ENCODE results near the gene TTC33. TPM values are rescaled to one million over a fixed set of nuclear protein-coding genes. Genes with fewer than 3 reads are reported as not detected.

Gene TTC33
- total RNA-seq, 1 experiment from 2014 or later, result 30.2 TPM

DNA sequence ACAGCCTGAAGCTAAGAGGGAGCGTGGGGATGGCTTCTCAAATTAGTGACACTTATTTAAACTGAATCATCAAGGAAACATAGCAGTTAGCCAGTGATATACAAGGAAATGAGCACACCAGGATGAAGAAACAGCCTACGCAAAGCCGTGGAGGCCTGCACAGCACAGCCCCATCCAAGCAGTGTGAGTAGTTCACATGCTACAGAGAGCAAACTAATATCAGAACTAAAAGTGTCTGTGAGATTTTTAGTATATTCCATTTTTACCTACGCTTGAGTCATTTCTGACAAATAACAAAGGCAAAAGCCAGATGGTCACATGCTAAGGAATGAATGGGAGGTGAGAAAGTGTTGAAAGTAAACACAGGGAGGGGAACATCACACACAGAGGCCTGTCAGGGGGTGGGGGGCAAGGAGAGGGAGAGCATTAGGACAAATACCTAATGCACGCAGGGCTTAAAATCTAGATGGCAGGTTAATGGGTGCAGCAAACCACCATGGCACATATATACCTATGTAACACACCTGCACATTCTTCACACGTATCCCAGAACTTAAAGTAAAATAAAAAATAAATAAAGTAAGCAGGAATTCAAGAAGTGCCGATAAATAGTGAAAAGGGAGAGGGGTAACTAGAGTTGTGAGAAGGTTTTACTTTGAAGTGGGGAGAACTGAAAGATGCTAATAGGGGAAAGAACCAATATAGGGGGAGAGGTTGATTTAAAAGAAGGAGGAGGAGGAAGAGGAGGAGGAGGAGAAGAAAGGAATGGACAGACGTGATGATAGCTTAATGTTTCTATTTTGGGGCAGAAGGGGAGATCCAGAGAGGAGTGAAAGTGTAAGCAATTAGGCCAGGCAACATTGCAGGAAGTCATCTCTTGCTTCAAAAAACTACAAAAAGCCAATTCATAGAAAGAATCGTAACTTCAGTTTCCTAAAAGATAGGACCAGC lies 177.0 kb downstream of the TTC33 start:
- peak in 1 of 2 experiments; percentile 61 for DNase-seq
- no TSS peak for BruUV-seq (replicated peaks)

DNA sequence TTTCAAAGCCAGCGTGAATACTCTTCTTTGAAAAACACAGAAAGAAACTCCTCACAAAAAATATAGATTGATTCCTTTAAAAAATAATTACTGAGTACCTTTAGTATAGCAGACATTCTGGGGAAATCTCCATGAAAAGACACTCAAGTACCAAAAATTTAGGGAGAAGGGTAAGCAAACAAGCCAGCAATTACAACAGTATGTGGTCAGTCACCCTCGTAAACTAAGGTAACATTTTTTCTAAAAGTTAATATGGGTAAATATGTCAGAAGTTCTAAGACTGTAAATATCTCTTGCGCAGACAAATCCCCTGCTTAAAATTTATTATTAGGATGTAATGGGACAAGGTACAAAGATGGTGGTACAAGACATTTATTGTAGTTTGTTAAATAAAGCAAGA lies 178.0 kb downstream of the TTC33 start:
- H3K36me3 ChIP-seq (ENCODE audit: low read depth), result no peaks in the 10 kb centered on the region
- no peak overlapping the region for H3K4me3 ChIP-seq
- peaks cover 18% of the 10 kb centered on the region for H3K4me1 ChIP-seq (replicated peaks; ENCODE audit: insufficient read depth)
- H3K27me3 ChIP-seq (ENCODE audit: insufficient read depth, low read depth), result no peaks in the 10 kb centered on the region
- no peak overlapping the region for H2AFZ ChIP-seq
- H3K79me2 ChIP-seq (ENCODE audit: low read depth), result no peaks in the 10 kb centered on the region
- TF ChIP-seq EZH2 (IDR thresholded peaks at IDR 0.05; ENCODE audit: low read depth), result no peak
- TF ChIP-seq, protein P1, sequence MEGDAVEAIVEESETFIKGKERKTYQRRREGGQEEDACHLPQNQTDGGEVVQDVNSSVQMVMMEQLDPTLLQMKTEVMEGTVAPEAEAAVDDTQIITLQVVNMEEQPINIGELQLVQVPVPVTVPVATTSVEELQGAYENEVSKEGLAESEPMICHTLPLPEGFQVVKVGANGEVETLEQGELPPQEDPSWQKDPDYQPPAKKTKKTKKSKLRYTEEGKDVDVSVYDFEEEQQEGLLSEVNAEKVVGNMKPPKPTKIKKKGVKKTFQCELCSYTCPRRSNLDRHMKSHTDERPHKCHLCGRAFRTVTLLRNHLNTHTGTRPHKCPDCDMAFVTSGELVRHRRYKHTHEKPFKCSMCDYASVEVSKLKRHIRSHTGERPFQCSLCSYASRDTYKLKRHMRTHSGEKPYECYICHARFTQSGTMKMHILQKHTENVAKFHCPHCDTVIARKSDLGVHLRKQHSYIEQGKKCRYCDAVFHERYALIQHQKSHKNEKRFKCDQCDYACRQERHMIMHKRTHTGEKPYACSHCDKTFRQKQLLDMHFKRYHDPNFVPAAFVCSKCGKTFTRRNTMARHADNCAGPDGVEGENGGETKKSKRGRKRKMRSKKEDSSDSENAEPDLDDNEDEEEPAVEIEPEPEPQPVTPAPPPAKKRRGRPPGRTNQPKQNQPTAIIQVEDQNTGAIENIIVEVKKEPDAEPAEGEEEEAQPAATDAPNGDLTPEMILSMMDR (conservative IDR thresholded peaks at IDR 0.05), result no peak
- peak overlapping the region; percentile 15 for H3K4me2 ChIP-seq
- no peaks in the 10 kb centered on the region for H4K20me1 ChIP-seq (ENCODE audit: insufficient read depth)
- H3K9me3 ChIP-seq (ENCODE audit: insufficient read depth, low read depth), result peaks cover 3% of the 10 kb centered on the region; the same call in 1 of the 2 replicates
- H3F3A ChIP-seq (ENCODE audit: insufficient read depth, low read depth), result no peaks in the 10 kb centered on the region
- BruUV-seq (replicated peaks), result no TSS peak
- ChIA-PET CTCF (no interaction called here), POLR2A (ENCODE audit: unreplicated experiment) (no interaction called here)
- H3K9me2 ChIP-seq (ENCODE audit: insufficient read depth), result no peaks in the 10 kb centered on the region
- intact Hi-C loops (cut with micrococcal nuclease; ENCODE audit: unreplicated experiment), result no loop called here
- H3K27ac ChIP-seq, result no peak overlapping the region
- peak in 1 of 2 experiments; percentile 71 for DNase-seq

More for the DNA sequence above, 177.0 kb downstream of the TTC33 start:
- peaks cover 18% of the 10 kb centered on the region for H3K4me1 ChIP-seq (replicated peaks; ENCODE audit: insufficient read depth)
- H3K36me3 ChIP-seq (ENCODE audit: low read depth), result no peaks in the 10 kb centered on the region
- H2AFZ ChIP-seq, result no peak overlapping the region
- H4K20me1 ChIP-seq (ENCODE audit: insufficient read depth), result no peaks in the 10 kb centered on the region
- TF ChIP-seq, protein P1 (conservative IDR thresholded peaks at IDR 0.05), result no peak
- TF ChIP-seq EZH2 (IDR thresholded peaks at IDR 0.05; ENCODE audit: low read depth), result no peak
- no peaks in the 10 kb centered on the region for H3K9me2 ChIP-seq (ENCODE audit: insufficient read depth)
- H3K27me3 ChIP-seq (ENCODE audit: insufficient read depth, low read depth), result no peaks in the 10 kb centered on the region
- CTCF ChIA-PET, result no interaction called here
- no peaks in the 10 kb centered on the region for H3K79me2 ChIP-seq (ENCODE audit: low read depth)
- no peaks in the 10 kb centered on the region for H3F3A ChIP-seq (ENCODE audit: insufficient read depth, low read depth)
- POLR2A ChIA-PET (ENCODE audit: unreplicated experiment), result no interaction called here
- no peak overlapping the region for H3K4me2 ChIP-seq
- intact Hi-C loops (cut with micrococcal nuclease; ENCODE audit: unreplicated experiment), result no loop called here
- H3K4me3 ChIP-seq, result no peak overlapping the region
- H3K27ac ChIP-seq, result no peak overlapping the region
- peaks cover 3% of the 10 kb centered on the region; the same call in 1 of the 2 replicates for H3K9me3 ChIP-seq (ENCODE audit: insufficient read depth, low read depth)

DNA sequence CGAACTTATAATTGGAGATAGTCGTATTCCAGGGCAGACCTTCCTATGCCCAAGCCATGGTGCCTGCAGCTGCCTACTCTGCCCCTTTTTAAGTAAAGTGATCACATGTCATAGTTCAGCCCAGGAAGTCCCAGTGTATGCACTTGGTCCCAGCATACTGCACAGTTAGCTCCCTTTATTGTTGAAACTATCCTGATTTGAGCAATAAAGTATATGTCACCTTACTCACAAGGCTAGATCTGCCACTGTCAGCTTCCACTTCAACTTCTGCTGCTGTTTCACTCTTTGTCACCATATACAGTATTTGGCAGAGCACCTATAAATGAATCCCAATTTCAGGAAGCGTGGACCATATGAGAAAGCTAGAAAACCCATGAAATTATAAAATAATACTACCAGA lies 179.8 kb downstream of the TTC33 start:
- ChIA-PET POLR2A (ENCODE audit: unreplicated experiment) (no interaction called here), CTCF (no interaction called here)
- no peaks in the 10 kb centered on the region for H3K36me3 ChIP-seq (ENCODE audit: low read depth)
- H3K9me3 ChIP-seq (ENCODE audit: insufficient read depth, low read depth), result peaks cover 3% of the 10 kb centered on the region; the same call in 1 of the 2 replicates
- no peak for DNase-seq
- no peaks in the 10 kb centered on the region for H3F3A ChIP-seq (ENCODE audit: insufficient read depth, low read depth)
- no peaks in the 10 kb centered on the region for H4K20me1 ChIP-seq (ENCODE audit: insufficient read depth)
- H3K4me1 ChIP-seq (replicated peaks; ENCODE audit: insufficient read depth), result peaks cover 18% of the 10 kb centered on the region
- H3K9me2 ChIP-seq (ENCODE audit: insufficient read depth), result no peaks in the 10 kb centered on the region
- no peak overlapping the region for H3K4me2 ChIP-seq
- no peak overlapping the region for H2AFZ ChIP-seq
- H3K4me3 ChIP-seq, result no peak overlapping the region
- no peaks in the 10 kb centered on the region for H3K79me2 ChIP-seq (ENCODE audit: low read depth)
- no peak overlapping the region for H3K27ac ChIP-seq
- BruUV-seq (replicated peaks), result no TSS peak
- TF ChIP-seq, protein P1 (conservative IDR thresholded peaks at IDR 0.05), result no peak
- no peak for TF ChIP-seq EZH2 (IDR thresholded peaks at IDR 0.05; ENCODE audit: low read depth)
- H3K27me3 ChIP-seq (ENCODE audit: insufficient read depth, low read depth), result no peaks in the 10 kb centered on the region
- intact Hi-C loops (cut with micrococcal nuclease; ENCODE audit: unreplicated experiment), result no loop called here
